Measurements from ENCODE around the gene RPS17.
A peak's percentile ranks its signal among the peaks of the same experiment; 100 is the strongest.
"Not testable (repeated sequence)": the region's sequence is repeated elsewhere in the genome, so short reads cannot be mapped to it uniquely, and the experiment has no call there.

The RPS17 gene

DNA sequence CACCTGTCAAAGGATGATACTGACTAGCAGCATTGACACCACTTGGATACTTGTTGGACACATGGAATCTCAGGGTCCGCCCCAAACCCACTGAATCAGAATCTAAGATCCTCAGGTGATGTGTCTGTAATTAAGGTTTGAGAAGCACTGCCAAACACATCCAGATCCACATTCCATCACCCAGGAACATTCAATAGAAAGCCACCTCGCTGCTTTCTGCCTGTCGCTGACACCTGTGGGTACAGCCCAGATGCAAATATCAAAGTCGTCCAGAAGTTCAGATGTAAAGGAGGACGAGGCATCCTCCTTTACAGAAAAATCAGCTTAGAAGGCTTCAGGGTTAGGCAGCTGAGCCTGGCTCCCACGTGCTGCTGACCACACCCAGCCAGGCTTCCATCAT, 5.2 kb upstream of the RPS17 start:
- DNase-seq (ENCODE audit: low spot score) = no peak

DNA sequence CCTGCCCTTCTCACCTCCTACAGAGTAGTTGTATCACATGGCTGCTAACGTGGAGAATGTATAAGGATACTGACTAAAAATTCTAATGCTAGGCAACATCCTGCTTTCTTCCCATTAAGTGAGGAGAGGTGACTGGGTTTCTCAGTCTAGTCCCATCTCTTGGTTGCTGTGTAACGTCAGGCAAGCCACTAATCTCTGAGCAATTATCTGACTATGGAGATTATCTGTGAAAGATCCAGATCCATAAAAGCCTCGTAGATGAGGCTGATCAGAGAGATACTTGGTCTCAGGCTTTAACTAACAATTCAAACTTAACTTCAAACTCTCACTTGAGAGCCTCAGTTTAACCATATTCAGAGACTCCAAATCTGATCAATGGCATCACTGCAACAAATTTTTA, 4.7 kb upstream of the RPS17 start:
- DNase-seq (ENCODE audit: low spot score) = no peak

DNA sequence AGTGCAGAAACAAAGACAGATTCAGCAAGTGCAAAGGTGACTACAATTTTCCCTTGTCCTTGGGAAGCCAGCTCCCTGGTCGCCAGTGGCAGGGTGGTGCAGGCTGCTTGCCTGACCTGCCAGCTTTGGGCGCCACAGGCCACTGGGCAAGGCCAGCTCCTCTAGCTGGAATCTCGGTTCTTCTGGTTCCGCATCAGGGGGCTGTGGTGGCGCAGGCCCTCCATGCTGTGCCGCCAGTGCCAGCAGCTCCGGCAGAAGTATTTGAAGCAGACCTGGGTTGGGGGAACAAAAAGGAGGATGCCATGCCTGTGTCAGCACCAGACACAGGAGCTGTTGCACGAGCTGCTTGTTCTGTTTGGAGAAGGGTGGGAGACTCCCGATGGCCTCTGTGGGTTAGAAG, 4.2 kb upstream of the RPS17 start:
- DNase-seq (ENCODE audit: low spot score) = no peak

DNA sequence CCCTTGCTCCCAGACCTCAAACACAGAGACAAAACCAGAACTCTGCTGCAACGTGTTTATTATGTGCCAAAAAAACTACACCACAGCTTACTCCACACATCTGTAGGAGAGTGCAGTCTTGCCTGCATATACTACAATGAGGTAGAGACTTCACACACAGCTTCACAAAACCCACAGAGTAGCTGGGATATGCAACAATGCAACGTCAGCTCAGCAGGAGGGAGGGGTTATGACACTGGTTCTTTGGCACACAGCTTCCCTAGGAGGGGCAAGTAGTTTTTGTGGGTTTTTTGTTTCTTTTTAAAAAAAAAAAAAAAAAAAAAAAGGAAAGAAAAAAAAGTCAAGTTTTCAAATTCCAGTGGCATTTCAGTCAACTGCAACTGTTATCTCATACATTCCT, 2.9 kb upstream of the RPS17 start:
- DNase-seq (ENCODE audit: low spot score) = no peak

DNA sequence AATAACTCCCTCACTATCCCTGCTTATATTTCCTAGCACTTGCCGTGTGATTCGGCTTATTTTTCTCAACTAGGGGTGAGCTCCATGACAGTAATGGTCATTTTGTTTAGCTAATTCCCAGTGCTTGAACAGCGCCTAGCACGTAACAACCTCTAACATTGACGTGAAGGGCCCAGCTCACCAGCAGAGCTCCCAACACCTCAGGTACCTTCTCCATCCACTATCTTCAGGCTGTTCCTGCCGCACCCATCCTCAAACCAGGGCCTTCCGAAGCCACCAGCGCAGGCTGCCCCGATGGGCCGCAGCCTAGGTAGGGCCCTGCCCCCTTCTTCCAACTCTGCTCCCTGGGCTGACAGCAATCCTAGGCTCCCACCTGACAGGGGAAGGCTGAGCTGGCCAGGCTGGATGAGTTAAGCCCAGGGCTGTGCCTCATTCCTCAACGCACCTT, 751 bp upstream of the RPS17 start:
- DNase-seq (ENCODE audit: low spot score) = peak; percentile 53

DNA sequence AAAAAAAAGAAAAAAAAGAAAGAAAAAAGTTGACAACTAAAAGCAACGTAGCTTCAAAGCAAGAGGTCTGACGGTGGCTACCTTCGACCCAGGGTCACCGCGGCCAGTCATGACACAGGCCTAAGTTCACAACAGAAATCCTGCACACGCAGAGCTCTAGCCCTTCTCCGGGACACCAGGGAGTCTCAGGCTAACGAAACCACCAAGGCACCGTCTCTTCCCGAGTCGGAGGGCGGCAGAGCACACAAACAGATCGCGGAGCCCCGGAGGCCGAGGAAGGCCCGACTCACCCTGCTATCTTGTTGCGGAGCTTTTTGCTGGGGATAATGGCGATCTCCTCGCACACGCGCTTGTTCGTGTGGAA, 584 bp downstream of the RPS17 start:
- no peak for DNase-seq (ENCODE audit: low spot score)

DNA sequence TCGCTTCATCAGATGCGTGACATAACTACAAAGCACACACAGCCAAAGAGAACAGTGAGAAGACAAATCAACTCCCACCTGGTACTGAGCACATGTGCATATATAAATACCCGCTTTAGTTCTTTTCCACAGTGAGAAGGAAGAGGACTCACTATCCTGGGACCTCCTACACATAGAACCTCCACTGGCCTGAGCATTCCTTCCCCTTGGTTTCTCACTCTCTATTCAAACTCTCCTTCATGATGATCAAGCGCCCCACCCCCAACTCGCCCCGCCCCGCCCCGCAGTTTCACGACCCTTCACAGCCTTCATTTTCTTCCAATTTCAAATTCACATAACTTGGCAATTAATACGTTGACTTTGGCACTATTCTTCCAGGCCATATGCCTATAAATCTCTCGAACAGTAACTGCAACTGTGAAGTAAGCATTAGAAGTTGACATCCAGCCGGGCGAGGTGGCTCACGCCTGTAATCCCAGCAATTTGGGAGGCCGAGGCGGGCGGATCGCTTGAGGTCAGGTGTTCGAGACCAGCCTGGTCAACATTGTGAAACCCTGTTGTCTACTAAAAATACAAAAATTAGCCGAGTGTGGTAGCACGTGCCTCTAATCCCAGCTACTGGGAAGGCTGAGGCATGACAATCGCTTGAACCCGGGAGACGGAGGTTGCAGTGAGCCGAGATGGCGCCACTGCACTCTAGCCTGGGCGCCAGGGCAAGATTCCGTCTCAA, 1.1 kb downstream of the RPS17 start:
- no peak for DNase-seq (ENCODE audit: low spot score)

DNA sequence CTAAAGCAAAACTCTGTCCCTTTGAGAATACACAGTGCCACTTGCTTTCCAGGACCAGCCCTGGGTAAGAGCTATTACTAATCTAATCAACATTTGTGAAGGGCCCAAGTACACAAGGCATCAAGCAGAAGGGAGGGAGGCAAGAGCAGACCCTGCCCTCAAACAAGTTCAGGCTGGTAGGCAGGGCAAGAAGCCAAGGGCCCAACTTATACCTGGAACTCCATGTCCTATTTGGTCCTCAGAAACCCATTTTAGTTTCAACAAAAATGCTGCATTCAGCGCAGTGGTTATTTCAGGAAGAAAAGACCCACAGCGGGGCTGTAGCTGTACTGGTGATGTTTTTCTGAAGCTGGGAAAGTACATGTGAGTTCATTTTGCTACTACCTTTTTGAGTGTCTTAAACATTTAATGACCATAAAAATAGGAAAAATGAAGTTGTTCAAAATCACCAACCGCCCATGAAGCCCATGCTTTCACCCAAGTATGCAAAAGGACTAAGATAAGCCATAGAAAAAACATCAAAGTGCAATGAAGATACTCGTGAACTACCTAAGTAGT, 2.8 kb downstream of the RPS17 start:
- DNase-seq (ENCODE audit: low spot score) = no peak

DNA sequence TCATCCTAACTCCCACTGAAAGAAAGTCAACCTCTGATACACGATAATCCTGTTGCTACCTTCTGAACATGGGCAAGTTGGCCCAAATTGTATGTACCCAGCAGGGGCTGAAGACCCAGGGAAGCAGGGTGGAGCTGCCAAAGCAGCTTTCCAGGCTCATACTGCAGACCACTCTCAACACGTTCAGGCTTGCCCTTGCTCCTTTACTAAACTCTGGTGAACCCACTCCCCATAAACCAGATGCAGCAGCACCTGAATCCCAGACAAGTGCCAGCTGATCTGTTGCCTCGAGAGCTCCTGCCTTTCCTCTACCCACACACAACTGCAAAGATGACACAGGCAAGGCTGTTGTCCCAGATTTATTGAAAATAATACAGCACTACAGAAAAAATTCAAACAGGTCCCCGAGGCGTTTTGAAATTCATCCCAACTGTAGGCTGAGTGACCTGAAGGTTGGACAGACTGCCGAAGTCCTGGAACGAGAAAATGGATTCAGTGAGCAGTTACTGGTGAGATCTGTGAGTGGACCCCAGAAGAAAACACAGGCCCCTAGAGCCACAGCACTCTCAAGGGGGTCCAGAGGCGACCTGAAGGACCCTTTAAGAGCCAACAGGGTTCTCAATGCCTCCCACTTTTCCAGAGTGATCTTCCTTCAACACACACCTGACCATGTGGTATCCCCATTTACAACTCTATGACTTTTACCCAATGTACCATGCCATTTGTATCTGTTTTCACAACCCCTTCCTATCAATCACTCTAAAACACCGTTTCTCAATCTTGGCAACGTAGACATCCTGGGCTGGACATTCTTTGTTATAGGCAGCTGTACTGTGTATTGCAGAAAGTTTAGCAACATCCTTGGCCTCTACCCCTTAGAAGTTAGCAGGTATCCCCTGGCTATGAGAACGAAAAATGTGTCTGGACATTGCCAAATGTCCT, 3.6 kb downstream of the RPS17 start:
- no peak for DNase-seq (ENCODE audit: low spot score)

DNA sequence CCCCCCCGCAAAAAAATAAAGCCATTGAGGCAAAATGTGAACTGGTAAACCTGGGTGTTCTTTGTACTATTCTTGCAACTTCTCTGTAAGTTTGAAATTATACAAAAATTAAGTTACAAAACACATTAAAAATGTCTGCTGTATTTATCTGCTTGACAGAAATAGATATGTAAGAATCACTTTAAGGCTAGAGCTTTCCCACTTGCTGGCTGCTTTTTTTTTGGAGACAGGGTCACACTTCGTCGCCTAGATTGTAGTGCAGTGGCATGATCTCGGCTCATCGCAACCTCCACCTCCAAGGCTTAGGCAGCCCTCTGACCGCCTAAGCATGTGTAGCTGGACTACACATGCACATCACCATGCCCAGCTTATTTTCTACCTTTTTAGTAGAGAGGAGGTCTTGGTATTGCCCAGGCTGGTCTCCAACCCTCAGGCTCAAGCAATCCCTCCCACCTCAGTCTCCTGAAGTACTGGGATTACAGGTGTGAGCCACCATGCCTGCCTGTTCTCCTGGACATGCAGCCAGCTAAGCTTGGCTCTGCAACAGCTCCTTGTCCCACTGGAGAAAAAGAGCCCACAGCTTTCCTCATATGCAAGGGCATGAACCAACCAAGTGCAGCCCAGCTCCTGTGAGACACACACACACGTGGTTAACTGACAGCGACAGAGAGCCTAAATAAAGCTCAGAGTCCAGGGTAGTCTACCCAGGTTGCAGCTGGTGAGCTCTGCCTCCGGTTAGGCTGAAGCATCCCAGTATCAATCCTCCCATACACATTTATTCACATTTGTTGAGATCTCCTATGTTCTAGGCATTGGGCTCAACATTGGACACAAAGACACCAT, 4.5 kb downstream of the RPS17 start:
- DNase-seq (ENCODE audit: low spot score) = no peak

DNA sequence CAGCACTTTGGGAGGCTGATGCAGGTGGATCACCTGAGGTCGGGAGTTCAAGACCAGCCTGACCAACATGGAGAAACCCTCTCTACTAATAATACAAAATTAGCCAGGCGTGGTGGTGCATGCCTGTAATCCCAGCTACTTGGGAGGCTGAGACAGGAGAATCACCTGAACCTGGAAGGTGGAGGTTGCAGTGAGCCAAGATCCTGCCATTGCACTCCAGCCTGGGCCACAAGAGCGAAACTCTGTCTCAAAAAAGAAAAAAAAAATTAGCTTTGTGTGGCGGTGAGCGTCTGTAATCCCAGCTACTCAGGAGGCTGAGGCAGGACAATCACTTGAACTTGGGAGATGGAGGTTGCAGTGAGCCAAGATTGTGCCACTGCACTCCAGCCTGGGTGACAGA, 5.1 kb downstream of the RPS17 start:
- DNase-seq (ENCODE audit: low spot score) = not testable (repeated sequence)

DNA sequence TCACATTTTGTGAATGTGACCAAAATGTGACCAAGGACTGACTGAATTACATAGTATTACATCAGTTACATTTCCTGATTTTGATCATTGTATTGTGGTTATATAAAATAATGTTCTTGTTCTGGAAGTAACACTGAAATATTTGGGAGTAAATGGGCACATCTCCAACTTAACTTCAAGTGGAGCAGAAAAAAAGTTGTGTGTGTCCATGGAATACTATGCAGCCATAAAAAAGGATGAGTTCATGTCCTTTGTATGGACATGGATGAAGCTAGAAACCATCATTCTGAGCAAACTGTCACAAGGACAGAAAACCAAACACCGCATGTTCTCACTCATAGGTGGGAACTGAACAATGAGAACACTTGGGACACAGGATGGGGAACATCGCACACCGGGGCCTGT, 5.8 kb downstream of the RPS17 start:
- not testable (repeated sequence) for DNase-seq (ENCODE audit: low spot score)

DNA sequence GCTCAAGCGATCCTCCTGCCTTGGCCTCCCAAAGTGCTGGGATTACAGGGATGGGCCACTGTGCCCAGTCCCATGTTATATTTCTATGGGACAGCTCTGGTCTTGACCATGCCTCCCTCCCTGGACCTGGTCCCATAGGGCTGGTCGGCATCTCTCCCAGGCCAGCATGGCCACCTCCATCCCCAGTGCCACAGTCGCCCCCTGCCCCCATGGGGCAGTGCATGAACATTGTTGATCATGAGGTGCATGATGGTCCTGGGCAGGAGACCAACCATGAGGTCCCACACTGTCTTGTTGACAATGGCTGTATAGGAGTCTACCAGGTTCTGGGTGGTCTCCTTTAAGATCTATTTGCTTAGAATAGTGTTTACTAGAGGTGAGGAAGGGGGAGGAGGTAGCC, 6.5 kb downstream of the RPS17 start:
- DNase-seq (ENCODE audit: low spot score) = peak; percentile 36

DNA sequence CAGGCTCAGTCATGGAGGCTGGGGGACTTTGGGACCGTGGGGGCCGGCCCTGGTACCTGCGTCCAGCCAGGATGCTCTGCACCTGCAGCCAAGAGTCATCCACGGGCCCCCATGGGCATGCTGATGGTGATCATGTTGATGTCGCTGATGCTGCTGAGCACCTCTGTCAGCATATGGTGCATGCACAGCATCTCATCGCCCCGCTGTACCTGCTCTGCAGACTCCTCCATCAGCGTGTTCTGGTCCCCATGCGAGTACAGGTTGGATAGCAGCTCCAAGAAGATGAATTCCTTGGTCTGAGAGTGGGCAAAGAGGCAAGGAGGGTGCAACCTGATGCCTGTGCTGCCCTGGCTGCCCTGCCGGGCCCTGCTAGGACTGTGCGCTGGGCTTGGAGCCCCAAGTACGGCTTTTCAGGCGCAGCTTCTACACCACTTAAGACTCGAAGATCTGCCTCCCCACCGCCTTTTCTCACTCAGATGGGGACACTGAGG, 7.2 kb downstream of the RPS17 start:
- no peak for DNase-seq (ENCODE audit: low spot score)

DNA sequence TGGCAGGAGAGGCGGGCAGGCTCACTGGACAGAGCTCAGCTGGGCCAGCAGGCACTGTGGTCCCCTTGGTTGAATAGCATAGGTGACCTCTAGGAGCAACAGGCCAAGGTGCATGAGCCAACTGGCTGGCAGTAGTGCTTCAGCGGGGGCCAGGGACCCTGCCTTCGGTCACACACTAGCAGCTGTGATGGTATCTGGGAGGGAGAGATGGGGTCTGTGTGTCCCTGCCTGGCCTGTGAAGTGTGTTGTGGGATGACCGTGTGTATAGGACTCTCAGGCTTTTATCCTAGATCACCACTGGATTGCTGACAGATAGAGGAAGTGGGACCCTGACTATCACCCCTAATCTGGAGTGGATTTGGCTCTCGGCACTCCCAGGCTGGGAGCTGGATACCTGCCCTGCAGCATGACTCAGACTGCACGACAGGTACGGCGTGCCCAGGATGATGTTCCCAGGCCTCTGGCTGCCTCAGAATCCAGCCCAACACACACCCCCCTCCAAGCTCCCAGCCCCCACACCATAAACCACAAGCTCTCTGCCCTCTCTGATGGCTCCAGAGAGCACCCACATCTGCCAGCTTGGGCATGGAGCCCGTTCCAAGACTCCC, 7.8 kb downstream of the RPS17 start:
- DNase-seq (ENCODE audit: low spot score) = peak; percentile 42

DNA sequence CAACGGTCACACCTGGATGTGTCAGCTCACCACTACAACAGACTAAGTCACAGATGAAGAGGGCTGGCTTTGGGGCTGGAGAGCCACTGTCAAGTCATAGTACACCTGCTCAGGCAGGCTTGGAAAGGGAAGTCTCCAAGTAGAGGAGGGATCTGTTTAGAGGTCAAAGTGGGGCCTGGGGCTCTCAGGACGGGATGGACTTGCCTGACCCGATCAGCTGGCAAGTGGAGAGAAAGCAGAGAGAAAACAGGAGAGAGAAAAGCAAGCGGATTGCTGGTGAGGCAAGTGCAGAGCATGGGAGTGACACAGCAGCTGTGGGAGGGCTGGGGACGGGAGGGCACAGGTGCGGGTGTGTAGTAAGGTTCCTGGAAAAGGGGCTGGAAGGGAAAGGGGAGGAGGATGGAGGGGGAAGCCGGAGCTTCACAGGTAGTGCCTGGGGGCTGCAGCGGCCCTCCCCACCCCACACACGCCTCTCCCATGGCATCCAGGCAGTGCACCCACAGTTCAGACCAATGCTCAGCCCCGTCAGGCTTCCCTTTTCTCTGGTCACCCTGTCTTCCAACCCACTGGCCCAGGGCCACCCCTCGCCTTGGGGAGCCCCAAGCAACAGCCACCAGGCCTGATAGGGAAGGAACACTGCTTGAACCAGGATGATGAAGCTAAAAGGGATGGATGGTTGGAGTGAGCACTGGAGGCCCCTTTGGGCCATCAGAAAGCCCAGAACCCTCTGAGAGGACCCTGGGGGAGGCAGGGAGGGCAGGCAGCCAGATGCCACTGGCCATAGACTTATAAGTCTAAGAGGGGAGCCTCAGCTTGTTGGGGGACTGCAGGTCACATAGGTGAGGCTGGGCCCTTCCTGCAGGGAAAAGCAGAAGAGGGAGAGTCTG, 8.5 kb downstream of the RPS17 start:
- DNase-seq (ENCODE audit: low spot score) = peak; percentile 46

DNA sequence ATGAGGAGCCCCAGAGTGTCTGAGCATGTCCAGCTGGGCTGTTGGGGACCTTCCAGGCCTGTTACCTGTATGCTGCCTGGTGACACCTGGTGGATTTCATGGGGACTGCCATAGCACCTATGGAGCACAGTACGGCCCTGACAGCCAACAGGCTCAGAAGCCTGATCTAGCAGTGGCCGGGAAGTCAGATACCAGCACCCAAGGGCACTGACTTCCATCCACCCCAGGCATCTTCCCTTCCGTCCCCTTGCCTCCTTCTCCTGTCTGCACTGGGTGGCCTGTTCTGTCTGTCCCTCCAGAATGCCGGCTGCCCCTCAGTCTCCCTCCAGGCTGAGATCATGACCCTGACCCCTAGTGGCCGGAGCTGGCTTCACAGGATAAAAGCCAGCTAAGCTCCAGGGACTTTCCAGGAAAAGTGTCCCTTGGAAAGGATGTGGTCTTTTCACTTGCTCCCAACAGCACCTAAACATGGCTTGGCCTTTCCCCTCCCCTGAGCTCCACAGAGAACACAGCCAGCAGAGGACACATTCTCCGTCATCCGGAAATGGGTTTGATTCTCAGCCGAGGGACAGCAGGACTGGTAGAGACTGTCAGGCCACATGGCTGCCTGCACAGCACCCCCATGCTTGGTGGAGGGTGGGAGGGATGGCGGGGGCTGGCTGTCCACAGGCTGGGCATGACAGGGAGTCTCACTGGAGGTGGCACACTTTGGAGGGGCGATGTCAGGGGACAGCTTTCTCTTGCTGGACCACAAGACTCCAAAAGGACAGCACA, 9.5 kb downstream of the RPS17 start:
- peak; percentile 85 for DNase-seq (ENCODE audit: low spot score)

DNA sequence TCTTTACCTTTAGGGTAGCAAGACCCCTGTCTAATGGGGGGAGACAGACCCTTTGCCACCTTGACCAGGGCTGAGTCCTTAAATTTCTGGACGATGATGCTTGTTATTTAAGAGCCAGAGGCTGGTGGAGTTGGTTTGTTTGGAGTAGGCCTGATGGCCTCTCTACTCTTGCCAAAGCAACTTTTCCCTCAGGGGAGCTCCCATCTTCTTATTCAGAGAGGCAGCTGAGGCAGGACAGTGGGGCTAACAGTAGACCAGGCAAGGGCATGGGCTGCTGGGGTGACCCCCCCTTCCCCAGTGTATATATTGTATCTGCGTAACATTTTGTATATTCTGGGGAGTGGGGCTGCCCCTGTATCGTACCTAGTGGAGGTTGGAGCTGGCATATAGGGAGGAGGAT, 10.3 kb downstream of the RPS17 start:
- DNase-seq (ENCODE audit: low spot score) = no peak

DNA sequence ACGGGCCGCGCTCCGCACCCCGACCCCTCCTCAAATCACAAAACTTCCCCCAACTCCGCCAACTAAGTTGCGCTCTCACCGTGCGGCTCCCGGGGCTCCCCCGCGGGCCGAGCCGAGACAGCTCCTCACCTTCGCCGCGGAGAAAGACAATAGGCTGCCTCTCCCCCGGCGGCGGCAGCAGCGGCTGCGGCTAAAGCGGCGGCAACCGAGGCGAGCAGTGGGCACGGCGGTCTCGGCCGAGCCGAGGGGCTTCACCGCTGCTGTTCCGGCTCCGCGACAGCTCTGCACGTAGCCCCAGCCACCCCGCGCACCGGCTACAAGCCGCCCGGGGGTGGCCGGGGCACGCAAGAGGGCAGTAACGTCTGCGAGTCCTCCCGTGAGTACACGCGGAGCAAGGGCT, 26.7 kb downstream of the RPS17 start:
- not testable (repeated sequence) for DNase-seq (ENCODE audit: low spot score)

DNA sequence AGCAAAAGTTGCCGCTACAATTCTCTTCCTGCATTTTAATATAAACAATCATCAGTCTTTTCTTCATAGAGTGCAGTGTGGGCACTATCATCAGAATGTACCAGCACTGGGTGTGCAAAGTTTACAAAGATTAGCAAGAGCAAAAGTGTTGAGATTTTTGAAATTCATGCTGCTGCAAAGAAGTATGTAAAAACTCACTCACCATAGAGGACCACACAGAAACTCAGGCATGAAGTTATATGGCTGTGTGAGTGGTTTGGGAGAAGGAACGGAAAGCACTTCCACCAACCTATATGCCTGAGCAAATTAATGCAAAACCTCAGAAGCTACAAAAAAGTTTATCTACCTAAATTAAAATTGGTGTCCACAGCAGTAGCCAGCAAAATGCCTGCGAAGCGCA, 32.6 kb downstream of the RPS17 start:
- DNase-seq (ENCODE audit: low spot score) = not testable (repeated sequence)
